LoVo (cell line): ENCODE data around the gene ANKRD13C.

Experiments
- DNase-seq: peaks from one replicate; pipeline ENCODE4 v3.0.0-alpha.2; 2016; ENCODE audit warnings: low spot score

The ANKRD13C gene

DNA sequence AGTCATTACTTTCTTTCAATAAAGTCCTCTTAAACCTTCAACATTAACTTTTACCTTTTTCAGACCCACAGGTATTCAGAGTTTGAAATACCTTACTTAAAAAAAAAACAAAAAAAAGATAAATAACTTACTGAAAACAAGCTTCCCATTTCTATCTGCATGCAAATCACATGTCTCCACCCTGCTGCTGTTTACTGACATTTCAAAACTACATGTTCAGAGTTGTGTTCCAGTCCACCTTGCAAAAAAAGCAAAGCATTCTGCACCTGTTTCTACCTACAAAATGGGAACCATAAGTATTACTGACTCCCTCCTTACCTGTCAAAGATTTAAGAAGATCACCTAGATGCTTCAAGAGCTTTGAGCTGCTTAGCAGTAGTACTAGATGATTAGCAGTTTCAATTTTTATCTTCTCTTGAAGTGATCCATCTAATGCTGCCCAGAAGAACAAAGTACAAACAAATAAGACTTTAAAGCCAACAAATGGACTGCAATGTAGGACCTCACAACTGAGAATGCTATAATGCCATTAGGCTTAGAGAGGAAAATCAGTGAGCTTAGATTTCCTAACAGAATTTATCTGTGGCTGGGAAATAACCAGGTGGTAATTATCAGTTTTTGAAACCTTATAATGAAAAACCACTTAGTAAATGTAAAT, 61.2 kb downstream of the ANKRD13C start:
- no peak for DNase-seq

DNA sequence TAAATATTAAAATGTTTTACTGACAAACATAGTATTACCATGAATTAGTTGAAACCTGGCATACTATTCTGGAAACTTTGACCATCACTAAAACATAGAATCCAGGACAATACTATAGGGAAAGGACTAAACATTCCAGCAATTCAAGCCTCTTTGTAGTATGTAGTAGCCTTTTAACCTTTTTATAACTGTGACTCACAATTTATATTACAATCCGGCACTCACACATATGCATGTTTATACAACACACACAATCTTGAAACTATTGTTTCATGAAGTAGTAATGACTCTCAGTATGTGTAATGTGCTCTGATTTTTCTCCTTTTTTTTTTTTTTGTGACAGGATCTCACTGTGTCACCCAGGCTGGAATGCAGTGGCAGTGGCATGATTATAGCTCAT, 64.3 kb downstream of the ANKRD13C start:
- DNase-seq = no peak

DNA sequence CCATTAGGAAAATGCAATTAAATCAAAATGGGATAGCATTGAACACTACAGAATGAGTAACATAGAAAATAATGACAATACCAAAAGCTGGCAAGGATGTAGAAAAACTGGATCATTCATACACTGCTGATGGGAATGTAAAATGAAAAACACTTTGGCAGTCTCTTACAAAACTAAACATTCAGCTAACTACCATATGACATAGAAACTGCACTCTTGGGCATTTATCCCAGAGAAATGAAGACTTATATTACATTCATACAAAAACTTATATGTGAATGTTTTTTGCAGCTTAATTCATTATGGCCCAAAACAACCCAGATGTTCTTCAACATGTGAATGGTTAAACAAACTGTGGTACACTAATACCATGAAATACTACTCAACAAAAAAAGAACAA, 66.4 kb downstream of the ANKRD13C start:
- DNase-seq = no peak

DNA sequence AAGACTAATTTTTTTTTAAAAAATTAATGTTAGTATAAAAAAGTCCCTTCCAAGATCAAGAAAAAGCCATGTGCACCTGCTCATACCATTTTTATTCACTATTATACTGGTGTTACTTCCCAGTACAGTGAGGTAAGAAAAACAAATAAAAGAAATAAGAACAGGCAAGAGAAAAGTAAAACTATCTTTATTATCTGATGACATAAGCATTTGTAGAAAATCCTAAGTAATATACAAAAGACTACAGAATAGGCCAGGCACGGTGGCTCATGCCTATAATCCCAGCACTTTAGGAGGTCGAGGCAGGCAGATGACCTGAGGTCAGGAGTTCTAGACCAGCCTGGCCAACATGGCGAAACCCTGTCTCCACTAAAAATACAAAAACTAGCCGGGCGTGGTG, 68.1 kb downstream of the ANKRD13C start:
- DNase-seq = no peak

DNA sequence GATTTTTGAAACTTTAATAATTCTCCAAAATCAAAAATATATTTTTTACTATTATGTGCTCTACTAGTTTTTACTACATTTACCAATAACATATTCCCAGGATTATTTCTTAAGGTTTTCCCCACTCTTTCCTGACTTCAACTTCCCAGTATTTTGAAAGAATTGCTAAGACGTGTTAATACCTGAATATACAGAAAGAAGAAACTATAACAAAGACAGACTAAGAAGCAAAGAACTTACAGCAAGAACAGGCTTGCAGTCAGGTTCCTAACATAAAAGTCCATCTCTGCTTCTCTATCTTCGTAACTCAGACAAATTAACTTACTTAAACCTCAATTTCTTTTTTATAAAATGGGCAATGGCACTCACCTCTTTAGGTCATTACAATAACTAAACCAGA, 70.2 kb downstream of the ANKRD13C start:
- DNase-seq = no peak

DNA sequence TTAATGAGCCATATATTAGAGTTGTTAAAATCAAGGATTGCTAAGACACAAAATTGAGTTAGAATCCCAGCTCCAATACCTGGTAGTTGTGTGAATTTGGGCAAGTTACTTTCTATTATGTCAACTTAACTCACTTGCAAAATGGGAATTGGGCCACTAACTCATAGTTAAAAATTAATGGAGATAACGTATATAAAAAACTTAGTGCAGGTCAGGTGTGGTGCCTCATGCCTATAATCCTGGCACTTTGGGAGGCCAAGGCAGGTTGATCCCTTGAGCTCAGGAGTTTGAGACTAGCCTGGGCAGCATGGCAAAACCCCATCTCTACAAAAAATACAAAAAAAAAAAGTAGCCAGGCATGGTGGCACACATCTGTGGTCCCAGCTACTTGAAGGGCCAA, 75.8 kb downstream of the ANKRD13C start:
- no peak for DNase-seq

DNA sequence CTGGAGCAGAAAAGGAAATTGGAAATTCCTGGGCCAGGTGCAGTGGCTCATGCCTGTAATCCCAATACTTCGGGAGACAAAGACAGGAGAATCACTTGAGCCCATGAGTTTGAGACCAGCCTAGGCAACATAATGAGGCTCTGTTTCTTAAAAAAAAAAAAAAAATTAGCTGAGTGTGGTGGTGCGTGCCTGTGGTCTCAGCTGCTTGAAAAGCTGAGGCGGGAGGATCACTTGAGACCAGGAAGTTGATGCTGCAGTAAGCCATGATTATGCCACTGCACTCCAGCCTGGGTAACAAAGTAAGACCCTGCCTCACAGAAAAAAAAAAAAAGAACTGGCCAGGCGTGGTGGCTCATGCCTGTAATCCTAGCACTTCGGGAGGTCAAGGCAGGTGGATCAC, 76.6 kb downstream of the ANKRD13C start:
- no peak for DNase-seq

DNA sequence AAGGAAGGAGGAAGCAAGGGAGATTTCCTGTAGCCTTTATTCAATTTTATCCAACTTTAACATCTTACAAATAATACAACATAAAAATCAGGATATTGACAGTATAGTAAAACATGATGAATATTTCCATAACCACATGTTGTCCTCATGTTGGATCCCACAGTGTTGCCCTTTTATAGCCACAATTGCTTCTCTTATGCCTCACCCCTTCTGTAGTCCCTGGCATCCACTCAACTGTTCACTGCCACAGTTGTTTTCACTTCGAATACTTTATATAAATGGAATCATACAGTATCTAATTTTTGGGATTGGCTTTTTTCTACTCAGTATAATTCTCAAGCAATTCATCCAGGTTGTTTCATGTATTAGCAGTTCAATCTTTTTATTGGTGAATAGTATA, 88.6 kb downstream of the ANKRD13C start:
- no peak for DNase-seq

DNA sequence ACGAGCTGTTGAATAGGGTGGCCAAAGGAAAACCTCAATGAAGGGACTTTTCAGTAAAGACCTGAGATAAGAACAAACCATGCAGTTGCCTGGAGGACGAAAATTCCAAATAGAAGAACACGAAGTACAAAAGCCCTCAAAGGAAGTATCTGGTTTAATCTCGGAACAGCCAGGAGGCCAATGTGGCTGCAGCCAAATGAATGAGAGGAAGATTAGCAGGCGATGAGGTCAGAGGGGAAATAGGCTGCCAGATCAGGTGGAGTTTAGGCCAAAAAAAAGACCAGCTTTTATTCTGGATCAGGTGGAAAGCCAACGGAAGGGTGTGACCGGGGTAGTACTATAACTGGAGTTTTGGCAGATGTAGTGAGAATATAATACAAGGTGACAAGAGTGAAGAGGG, 89.7 kb downstream of the ANKRD13C start:
- DNase-seq = no peak

DNA sequence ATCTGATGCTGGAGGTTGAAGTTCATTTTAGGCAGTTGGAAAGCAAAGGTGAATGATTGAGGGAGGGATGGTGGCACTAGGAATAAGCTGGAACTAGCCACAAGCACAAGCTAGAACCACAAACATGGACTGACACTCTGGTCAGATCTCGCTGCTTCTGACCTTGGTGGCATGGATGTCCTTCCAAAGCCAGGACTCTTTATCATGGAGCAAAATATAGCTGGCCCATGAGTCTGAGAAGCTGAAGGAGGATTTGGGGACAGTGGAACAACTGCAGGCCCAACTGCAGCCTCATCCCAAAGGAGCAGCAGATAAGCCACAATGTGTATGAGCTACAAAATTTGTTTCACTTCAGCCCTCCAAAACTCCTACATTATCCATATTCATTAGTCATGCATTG, 97.9 kb downstream of the ANKRD13C start:
- no peak for DNase-seq

DNA sequence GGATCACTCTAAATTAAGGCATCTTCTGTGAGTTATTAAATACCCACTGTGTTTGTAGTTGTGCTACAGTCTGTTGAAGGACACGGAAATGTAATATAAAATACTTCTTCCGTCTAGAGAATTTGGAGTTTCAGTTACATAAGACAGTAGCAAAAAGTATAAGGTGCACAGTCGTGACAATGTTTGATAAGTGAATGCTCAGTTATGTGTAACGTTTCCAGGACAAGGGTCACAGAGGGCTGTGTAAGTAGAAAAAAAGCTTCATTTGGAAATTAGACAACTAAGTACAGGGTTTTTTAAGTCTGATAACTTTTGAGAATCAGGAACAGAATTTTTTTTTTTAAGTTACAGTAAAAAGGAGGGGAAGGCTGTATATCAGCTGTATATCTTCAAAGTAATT, 105.8 kb downstream of the ANKRD13C start:
- no peak for DNase-seq

DNA sequence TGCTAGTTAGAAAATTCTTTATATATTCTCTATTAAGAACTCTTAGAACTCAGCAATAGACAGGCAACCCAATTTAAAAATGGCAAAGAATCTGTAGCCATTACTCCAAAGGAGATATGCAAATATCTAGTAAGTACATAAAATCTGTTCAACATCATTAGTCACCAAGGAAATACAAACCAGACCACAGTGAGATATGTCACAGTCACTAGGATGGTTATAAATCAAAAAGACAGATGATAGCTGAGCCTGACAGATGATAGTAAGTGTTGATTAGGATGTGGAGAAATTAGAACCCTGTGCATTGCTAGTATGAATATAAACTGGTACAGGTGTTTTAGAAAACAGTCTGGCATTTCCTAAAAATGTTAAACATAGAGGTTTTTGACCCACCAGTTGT, 106.8 kb downstream of the ANKRD13C start:
- DNase-seq = no peak

DNA sequence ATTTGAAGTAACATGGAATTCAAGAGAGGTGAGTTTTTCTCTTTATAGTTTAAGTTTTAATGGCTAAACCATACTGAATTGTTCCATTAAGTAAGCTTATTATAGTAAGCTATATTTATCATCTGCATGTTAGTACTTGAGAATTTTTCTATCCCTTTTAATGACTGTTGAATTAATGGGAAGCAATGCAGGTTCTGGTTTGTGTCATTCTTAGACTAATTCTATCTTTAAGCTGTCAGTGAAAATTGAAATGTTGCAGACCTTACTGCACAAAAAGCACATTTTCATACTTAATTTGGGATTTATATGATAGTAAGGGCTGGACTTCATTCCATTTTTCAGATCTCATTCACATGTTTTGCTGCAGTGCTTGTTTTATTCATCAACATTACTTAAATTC, 107.4 kb downstream of the ANKRD13C start:
- DNase-seq = no peak

DNA sequence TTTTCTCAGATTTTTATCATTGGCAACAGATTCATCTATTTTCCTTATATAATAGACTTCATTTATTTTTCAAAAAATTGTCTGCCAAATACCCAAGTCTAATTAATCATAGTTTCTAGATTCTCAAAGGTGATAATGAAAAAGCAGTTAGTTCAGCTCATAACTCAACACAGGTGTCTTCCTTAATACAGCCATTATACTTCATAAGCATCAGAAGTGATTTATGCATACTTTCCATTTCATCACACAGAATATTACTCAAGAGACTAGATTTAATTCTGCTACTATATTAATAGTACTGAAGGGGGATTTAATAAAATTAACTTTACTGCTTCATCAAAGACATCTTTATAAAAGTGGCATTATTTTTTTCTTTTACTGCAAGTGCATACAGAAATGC, 114.6 kb downstream of the ANKRD13C start:
- DNase-seq = no peak

DNA sequence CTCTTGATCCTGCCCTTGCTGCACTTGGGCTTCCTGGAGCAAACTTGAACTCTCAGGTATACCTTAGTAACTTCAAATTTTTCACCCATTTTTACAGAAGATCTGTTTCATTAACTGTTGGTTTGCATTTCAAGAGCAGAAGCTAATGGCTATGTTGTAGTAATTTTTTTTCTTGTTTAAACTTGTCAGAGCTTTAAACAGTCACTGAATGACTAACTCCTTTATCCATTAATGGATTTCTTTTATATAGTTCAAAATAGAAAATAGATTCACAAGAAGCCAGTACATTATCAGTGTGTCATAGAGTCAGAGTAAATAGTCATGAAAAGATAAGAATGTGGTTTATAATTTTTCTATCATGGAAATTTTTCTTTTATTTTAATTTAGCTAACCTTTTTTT, 119.8 kb downstream of the ANKRD13C start:
- DNase-seq = no peak

DNA sequence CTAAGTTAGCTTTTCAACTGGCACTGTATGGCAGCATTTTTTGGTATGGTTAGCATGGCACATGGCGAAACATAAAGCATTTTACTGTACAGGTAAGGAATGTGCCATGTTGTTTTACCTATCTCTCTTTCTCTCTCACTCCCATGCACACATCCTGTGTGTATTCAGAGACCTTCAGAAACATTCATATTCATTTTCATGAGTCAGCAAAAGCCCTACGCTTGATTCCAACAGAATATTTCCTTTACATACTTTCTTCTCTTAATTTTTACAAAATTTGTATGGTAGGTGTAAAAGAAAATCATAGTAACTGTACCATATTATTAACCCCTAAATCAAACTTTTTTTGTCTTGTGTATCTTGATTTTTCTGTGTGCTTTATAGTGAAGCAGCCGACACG, 123.0 kb downstream of the ANKRD13C start:
- no peak for DNase-seq

DNA sequence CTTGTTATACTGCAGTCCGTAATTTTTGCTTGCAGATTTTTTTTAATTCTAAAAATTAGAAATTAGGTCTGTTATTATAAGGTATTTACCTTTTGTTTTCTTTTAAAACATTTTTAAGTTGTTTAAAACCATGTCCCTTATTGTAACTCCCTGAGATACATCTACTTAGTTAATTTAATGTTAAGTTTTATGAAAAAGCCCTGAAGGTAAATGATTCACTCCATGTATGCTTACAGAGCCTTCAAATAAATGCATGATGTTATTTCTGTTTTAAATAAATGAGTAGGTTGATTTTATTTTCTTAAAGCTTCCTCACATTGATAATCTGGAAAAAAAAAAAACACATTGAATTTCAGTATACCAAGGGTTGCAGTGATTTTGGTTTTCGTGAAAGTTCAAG, 125.9 kb downstream of the ANKRD13C start:
- DNase-seq = no peak

DNA sequence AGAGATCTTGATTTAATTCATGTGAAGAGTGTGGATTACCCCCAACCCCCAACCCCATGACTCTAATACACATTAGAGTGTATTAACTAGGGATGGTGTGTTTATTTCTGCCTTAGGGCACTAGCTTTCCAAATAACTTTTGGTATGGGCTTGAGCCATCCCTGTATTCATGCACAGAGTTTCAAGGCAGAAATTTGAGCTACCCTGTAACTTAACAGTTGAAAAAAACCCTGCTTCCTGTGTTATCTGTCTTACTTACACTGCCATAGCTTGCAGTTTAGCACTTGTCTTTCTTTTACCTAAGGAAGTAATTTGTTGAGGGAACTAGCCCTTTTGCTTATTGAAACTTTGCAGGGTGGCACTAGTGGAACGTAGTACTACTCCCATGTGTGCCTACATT, 127.1 kb downstream of the ANKRD13C start:
- DNase-seq = no peak

DNA sequence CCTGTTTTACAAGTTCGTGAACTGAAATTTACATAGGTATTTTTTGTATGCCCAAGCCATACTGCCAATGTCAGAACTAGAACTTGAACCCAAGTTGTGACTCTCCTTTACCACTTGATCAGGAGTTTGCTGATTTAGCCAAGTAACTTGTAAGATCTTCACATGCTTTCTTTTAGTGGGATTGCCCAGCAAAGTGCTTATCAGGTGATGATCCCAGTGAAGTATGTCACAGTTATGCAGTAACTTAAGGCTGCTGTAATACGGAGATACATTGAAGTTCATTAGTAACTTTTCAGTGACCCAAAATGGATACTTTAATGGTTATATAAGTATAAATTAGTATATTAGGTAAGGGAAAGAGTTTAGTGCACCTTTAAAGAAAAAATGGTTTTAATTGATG, 129.6 kb downstream of the ANKRD13C start:
- no peak for DNase-seq

DNA sequence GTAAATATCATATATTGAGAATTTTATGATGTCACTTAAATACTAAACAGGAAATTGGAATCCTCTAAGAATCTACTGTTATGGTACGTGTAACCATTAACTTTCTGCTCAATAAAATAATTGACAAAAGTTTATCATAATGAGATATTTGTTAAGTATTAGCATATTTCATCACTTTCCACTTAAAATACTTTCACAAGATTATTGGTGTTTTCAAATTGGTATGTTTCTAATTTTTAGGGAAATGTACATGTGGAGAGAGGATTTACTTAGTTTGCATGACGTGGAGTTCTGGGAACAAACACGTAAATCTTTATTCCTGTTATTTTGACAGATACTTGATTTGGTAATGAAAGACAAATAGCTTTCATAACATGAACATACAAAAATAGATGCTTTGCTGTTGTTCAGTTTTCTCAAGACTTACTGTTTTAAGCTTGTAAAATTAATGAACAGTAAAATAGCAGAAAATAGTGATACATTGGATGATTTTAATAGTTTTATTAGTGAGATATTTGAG, 131.7 kb downstream of the ANKRD13C start:
- DNase-seq = no peak

DNA sequence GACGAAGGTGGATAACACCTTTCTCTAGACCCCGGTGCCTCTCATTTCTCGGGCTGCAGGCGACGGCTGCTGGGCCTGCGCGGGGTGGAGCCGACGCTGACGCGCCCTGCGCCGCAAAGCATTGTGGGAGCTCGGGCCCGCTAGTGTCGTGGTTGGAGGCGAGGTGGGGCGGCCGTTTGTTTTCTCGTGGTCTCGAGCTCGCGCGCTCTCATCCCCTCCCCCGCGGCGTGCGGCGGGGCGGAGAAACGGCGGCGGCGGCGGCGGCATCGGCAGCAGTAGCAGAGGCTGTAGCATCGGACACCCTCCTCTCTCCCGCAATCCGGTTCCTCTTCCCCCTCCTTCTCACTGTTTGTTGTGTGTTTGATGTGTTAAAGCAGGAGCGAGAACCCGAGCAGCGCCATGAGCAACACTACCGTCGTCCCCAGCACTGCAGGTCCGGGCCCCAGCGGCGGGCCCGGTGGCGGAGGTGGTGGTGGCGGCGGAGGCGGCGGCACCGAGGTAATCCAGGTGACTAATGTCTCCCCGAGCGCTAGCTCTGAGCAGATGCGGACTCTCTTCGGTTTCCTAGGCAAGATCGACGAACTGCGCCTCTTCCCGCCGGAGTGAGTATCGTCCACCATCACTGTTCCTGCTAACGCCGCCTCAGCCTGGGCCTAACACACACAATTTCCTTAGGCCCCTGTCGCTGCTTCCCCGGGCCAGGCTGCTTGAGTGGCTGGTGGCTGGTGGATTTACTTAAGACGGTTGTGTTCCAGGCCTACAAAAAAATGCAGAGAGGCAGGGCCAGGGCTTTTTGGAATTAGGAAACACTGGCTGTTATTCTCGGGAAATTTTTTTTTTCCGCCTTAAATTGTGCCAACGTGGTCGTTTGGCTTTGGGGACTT, 133.0 kb downstream of the ANKRD13C start, which contains the start of gene SRSF11:
TSS of gene SRSF11 (plus strand) at position 143 of the 884 bp plus-strand sequence. CDS start at position 400, 257 bp downstream.
- peak; percentile 94 for DNase-seq

DNA sequence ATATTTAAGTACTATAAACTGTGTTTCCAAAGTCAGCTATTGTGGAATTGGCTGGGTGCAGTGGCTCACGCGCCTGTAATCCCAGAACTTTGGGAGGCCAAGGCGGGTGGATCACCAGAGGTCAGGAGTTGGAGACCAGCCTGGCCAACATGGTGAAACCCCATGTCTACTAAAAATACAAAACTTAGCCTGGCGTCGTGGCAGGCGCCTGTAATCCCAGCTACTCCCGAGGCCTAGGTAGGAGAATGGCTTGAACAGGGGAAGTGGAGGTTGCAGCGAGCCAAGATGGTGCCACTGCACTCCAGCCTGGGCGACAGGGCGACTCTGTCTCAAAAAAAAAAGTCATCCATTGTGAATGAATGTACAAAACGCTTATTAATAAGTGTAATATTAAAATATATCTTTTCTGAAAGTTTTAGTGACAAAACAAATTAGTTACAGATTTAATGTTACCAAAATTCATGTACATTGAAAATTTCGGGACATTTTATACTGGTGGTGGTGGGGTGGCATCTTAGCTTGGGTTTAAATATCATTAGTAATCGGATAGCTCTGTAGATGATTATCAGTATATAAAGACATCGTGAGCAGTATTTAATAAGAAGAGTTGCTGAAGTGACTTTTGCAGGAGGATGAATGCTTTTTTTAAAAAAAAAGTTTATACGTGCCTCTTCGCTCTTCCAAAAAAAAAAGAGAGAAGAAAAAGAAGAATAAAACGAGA, 133.8 kb downstream of the ANKRD13C start:
- no peak for DNase-seq

DNA sequence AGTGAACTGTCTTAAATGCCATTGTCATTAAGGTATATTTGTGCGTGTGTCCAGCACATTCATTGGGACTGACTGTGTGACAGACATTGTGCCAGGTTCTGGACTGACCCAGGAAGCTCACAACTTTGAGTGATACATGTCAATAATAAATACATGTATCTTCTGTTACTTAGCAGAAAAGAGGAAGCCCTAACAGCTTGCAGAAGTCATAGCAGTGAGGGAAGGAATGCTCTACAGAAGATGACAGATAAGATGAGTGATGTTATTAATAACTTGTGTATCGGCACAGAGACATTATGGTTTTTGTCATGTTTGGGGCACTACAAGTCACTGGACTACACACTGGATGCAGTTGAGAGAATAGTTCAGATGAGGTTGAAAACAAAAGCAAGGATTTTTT, 134.5 kb downstream of the ANKRD13C start:
- DNase-seq = no peak
